Measurements from ENCODE around the gene PCED1B.
"Not testable (repeated sequence)": the region's sequence is repeated elsewhere in the genome, so short reads cannot be mapped to it uniquely, and the experiment has no call there.

PCED1B gene

GRCh38 chr12:47209014-47209413 is 129.6 kb downstream of the PCED1B start:
- no peak for DNase-seq (ENCODE audit: low spot score)

- DNase-seq (ENCODE audit: low spot score), result no peak
Measured at GRCh38 chr12:47210776-47211175, 131.4 kb downstream of the PCED1B start.

GRCh38 chr12:47212701-47213039 is 133.2 kb downstream of the PCED1B start:
- no peak for DNase-seq (ENCODE audit: low spot score)

- no peak for DNase-seq (ENCODE audit: low spot score)
Measured at GRCh38 chr12:47213396-47213795, 134.0 kb downstream of the PCED1B start.

GRCh38 chr12:47214001-47214619 is 134.7 kb downstream of the PCED1B start:
- no peak for DNase-seq (ENCODE audit: low spot score)

- DNase-seq (ENCODE audit: low spot score), result no peak
Measured at GRCh38 chr12:47214771-47215170, 135.3 kb downstream of the PCED1B start.

GRCh38 chr12:47216150-47216677 is 136.8 kb downstream of the PCED1B start:
- DNase-seq (ENCODE audit: low spot score), result no peak

- DNase-seq (ENCODE audit: low spot score), result not testable (repeated sequence)
Measured at GRCh38 chr12:47217595-47217869, 138.1 kb downstream of the PCED1B start.

- no peak for DNase-seq (ENCODE audit: low spot score)
Measured at GRCh38 chr12:47218191-47218654, 138.8 kb downstream of the PCED1B start.

GRCh38 chr12:47219243-47219642 is 139.8 kb downstream of the PCED1B start:
- DNase-seq (ENCODE audit: low spot score), result peak; percentile 34

- no peak for DNase-seq (ENCODE audit: low spot score)
Measured at GRCh38 chr12:47221256-47222023, 142.0 kb downstream of the PCED1B start.

- DNase-seq (ENCODE audit: low spot score), result no peak
Measured at GRCh38 chr12:47222520-47223030, 143.2 kb downstream of the PCED1B start.

GRCh38 chr12:47223031-47223847 is 143.8 kb downstream of the PCED1B start:
- no peak for DNase-seq (ENCODE audit: low spot score)

GRCh38 chr12:47223848-47224213 is 144.4 kb downstream of the PCED1B start:
- no peak for DNase-seq (ENCODE audit: low spot score)

- no peak for DNase-seq (ENCODE audit: low spot score)
Measured at GRCh38 chr12:47224563-47225133, 145.2 kb downstream of the PCED1B start.

GRCh38 chr12:47225356-47225755 is 145.9 kb downstream of the PCED1B start:
- DNase-seq (ENCODE audit: low spot score), result no peak

- DNase-seq (ENCODE audit: low spot score), result no peak
Measured at GRCh38 chr12:47226199-47226598, 146.8 kb downstream of the PCED1B start.

GRCh38 chr12:47228802-47229201 is 149.4 kb downstream of the PCED1B start:
- no peak for DNase-seq (ENCODE audit: low spot score)

- DNase-seq (ENCODE audit: low spot score), result no peak
Measured at GRCh38 chr12:47231456-47231855, 152.0 kb downstream of the PCED1B start.

- no peak for DNase-seq (ENCODE audit: low spot score)
Measured at GRCh38 chr12:47234576-47235141, 155.2 kb downstream of the PCED1B start.

- DNase-seq (ENCODE audit: low spot score), result no peak
Measured at GRCh38 chr12:47235258-47236040, 156.0 kb downstream of the PCED1B start.
